Astrocyte of the spinal cord (primary cell): Measurements from ENCODE around the gene CCDC78.
"Not testable (repeated sequence)": the region's sequence is repeated elsewhere in the genome, so short reads cannot be mapped to it uniquely, and the experiment has no call there.

Experiments
- DNase-seq: peaks from one replicate; pipeline ENCODE4 v3.0.0; 2011; ENCODE audit warnings: low read depth, low spot score
- H3K4me3 ChIP-seq: 2 replicates; pipeline ENCODE4 v1.5.1; 2011; ENCODE audit warnings: low read depth, mild to moderate bottlenecking, low read length, moderate library complexity
- CTCF ChIP-seq: IDR thresholded peaks from 2 replicates; pipeline ENCODE4 v1.5.1; 2012; ENCODE audit warnings: low read depth, mild to moderate bottlenecking, low read length, inconsistent platforms
- in situ Hi-C: cut with HindIII; loops from 2 replicates; pipeline ENCODE4 v1.10.0; 2017; ENCODE audit warnings: low sequenced_read_pairs

Gene CCDC78

DNA sequence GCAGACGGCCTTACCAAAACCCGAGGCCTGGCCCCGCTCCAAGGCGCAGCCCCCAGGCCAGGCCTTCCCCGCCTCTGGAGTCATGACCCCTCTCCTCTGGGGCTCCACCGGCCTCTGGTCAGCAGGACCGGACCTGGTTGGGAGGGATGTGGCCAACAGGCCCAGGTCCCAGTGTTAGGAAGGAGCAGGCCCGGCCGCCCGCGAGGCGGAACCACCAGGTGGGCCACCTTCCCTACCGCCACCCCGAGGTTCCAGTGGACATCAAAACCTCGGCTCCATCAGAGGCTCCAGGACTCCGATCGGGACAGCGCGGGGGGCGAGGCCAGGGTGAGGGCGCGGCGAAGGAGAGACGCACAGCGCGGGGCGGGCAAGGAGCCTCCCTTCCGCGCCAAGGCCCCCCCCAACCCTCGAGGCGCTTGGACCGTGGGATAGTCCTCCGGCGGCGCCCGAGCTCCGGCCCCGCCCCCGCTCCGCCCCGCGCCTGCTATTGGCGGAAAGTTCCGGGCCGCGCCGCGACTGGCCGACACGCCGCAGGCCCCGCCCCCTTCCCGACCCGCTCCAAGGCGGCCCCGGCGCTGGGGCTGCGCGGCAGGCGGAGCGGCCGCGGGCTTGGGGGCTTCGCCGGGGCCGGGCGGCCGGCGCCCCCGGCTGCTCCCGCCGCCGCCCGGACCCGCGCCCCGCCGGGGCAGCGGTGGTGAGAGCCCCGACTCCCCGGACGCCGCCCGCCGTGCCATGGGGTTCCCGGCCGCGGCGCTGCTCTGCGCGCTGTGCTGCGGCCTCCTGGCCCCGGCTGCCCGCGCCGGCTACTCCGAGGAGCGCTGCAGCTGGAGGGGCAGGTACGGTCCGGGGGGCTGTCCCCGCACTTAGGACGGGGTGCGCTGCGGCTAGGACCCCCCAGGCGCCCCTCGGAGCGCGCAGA lies 11.4 kb downstream of the CCDC78 start, which contains the start of gene METRN:
TSS of gene METRN (plus strand) at position 561 of the 919 bp plus-strand sequence. CDS start at position 733, 172 bp downstream.
- no peak for TF ChIP-seq CTCF

DNA sequence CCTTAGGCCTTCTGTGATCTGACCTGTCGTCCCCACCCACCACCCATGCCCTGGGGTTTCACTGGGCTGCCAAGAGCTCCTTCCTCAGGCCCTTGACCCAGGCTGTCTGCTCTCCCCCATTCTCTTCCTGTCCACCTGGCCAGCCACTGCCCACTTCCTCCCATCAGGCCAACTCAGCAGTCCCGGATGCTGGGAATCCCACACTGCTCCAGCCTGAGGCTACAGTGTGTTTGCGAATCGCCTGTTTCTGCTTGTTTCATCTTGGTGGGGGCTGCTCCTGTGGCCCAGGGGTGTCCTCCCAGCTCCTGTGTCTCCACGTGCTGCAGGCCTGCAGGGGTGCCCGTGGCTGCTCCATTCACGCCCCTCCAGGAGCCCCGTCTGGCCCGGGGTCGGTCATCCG lies 12.2 kb downstream of the CCDC78 start:
- no peak for DNase-seq
- no peak for TF ChIP-seq CTCF
- in situ Hi-C loops = no loop called here
- H3K4me3 ChIP-seq = no peak overlapping the region

More for the DNA sequence above, 11.4 kb downstream of the CCDC78 start, which contains the start of gene METRN:
- in situ Hi-C loops = no loop called here
- peak; percentile 86 for DNase-seq
- peak within 1 kb of the TSS; percentile 47 for H3K4me3 ChIP-seq

DNA sequence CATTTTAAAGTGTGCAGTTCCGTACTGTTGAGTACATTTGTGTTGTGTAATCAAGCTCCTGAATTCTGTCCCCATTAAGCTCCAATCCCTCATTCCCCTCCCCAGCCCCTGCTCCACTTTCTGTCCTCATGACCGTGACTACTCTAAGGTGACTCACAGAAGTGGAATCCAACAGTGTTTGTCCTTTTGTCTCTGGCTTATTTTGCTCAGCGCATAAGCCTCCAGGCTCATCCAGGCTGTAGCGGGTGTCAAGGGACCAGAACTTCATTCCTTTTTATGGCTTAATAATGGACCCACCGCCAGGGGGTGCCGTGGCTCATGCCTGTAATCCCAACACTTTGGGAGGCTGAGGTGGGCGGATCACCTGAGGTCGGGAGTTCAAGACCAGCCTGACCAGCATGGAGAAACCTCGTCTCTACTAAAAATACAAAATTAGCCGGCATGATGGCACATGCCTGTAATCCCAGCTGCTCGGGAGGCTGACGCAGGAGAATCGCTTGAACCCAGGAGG lies 13.4 kb downstream of the CCDC78 start:
- TF ChIP-seq CTCF = peak; percentile 40
- DNase-seq = peak; percentile 87
- in situ Hi-C loops, H3K4me3 ChIP-seq: not testable (repeated sequence)

DNA sequence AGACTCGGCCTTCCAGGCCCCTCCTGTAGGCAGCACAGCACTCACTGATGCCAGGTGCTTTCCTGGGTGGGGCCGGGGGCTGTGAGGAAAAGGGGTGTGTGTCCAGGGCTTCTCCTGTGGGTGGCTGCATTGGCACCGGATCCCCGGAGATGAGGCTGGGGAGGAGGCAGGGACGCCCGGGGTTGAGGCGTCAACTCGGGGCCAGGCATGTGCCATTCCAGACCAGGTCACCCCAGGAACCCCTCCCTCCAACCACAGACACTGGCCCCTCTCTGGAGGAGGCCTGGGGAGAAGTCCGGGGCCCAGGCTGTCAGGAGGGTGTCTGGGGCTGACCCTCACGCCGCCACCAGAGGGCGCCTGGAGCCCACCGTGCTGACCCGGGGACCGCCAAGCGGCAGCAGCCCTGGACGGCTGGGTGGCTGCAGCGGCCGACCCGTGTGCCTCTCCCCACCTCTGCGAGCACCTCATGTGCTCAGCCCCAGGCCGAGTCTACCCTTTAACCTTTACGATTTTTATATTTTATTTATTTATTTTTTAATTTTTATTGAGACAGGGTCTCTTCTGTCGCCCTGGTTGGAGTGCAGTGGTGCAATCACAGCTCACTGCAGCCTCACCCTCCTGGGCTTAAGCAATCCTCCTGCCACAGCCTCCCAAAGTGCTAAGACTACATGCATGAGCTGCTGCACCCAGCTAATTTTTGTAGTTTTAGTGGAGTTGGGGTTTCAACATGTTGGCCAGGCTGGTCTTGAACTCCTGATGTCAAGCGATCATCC lies 14.5 kb downstream of the CCDC78 start:
- in situ Hi-C loops = no loop called here
- TF ChIP-seq CTCF = peak; percentile 85
- H3K4me3 ChIP-seq = no peak overlapping the region
- peak; percentile 50 for DNase-seq

GRCh38 chr16:711084-711483 lies 15.2 kb downstream of the CCDC78 start:
- no peak for TF ChIP-seq CTCF
- no peak overlapping the region for H3K4me3 ChIP-seq
- DNase-seq = no peak
- in situ Hi-C loops = no loop called here

GRCh38 chr16:710500-711075 lies 15.7 kb downstream of the CCDC78 start:
- DNase-seq = no peak
- TF ChIP-seq CTCF = no peak
- no peak overlapping the region for H3K4me3 ChIP-seq
- in situ Hi-C loops = no loop called here
